Tibial artery (tissue), 4 donors: ENCODE data around the gene ATL2.
A peak's percentile ranks its signal among the peaks of the same experiment; 100 is the strongest.

Experiments
- DNase-seq, 2 donors: peaks; one replicate each; pipeline ENCODE4 v3.0.0-alpha.2; 2019
- H3K27ac ChIP-seq, 2 donors: fragments of 200-600 bp; sonication (generic) in 1 of 2; 1 replicate in 1 of 2; 2 replicates in 1 of 2; pipeline ENCODE4 v1.5.1; 2018 to 2019; ENCODE audit warnings: mild to moderate bottlenecking in 1 of 2
- H3K27me3 ChIP-seq, 2 donors: fragments of 200-600 bp; sonication (generic) in 1 of 2; one replicate each; pipeline versions ENCODE4 v1.5.1 to v1.6.0; 2016 to 2019
- H3K36me3 ChIP-seq, 3 donors: fragments of 200-600 bp; sonication (generic) in 2 of 3; one replicate each; pipeline ENCODE4 v1.5.1; 2016 to 2019; ENCODE audit warnings: mild to moderate bottlenecking in 2 of 3
- H3K4me1 ChIP-seq, 4 donors: fragments of 200-600 bp; sonication (generic) in 2 of 4; 1 replicate in 3 of 4; 2 replicates in 1 of 4; pipeline ENCODE4 v1.5.1; 2016 to 2019
- H3K4me3 ChIP-seq, 2 donors: fragments of 200-600 bp; sonication (generic) in 1 of 2; 1 replicate in 1 of 2; 2 replicates in 1 of 2; pipeline ENCODE4 v1.5.1; 2018 to 2019; ENCODE audit warnings: mild to moderate bottlenecking in 2 of 2
- H3K9me3 ChIP-seq, 3 donors: fragments of 200-600 bp; sonication (generic) in 1 of 3; one replicate each; pipeline ENCODE4 v1.5.1; 2016 to 2019
- CTCF ChIP-seq, 2 experiments: fragments of 200-600 bp in 1 of 2; fragments of 450-650 bp in 1 of 2; IDR thresholded peaks; one replicate each; pipeline ENCODE4 v1.5.1; 2017 to 2019; ENCODE audit warnings: antibody characterized with exemption in 2 of 2, mild to moderate bottlenecking in 1 of 2, moderate library complexity in 1 of 2
- intact Hi-C: fragments of 100-400 bp; cut with DNase I; formaldehyde crosslinking; loops from one replicate; pipeline ENCODE4 v1.15.0; 2023; ENCODE audit warnings: low total_unique reads

Gene ATL2

GRCh38 chr2:38277245-38278116, 99.6 kb downstream of the ATL2 start:
- H3K27ac ChIP-seq = no peak overlapping the region
- intact Hi-C loops = loop anchor here (5.0 kb wide), 1 partner anchor 295 kb away; no protein-coding TSS in a partner anchor
- H3K4me3 ChIP-seq = no peak overlapping the region
- H3K4me1 ChIP-seq = no peaks in the 10 kb centered on the region
- no peak for DNase-seq
- no peak for TF ChIP-seq CTCF (IDR thresholded peaks at IDR 0.05)
- H3K27me3 ChIP-seq = no peaks in the 10 kb centered on the region
- no peaks in the 10 kb centered on the region for H3K9me3 ChIP-seq
- H3K36me3 ChIP-seq = no peaks in the 10 kb centered on the region

GRCh38 chr2:38274286-38275276, 102.5 kb downstream of the ATL2 start:
- Histone ChIP-seq H3K4me1 (no peaks in the 10 kb centered on the region), H3K36me3 (no peaks in the 10 kb centered on the region), H3K4me3 (no peak overlapping the region), H3K27ac (no peak overlapping the region), H3K27me3 (no peaks in the 10 kb centered on the region), H3K9me3 (no peaks in the 10 kb centered on the region)
- DNase-seq = no peak
- intact Hi-C loops = loop anchor here (5.0 kb wide), 1 partner anchor 292 kb away; no protein-coding TSS in a partner anchor
- peak; percentile 59 to 95 for TF ChIP-seq CTCF (IDR thresholded peaks at IDR 0.05)

- Histone ChIP-seq H3K9me3 (no peaks in the 10 kb centered on the region), H3K4me1 (no peaks in the 10 kb centered on the region)
- intact Hi-C loops = no loop called here
Measured at GRCh38 chr2:38271697-38272096, 105.4 kb downstream of the ATL2 start.

GRCh38 chr2:38269421-38269820, 107.7 kb downstream of the ATL2 start:
- no peaks in the 10 kb centered on the region for H3K9me3 ChIP-seq
- no peak overlapping the region for H3K27ac ChIP-seq
- H3K36me3 ChIP-seq = no peaks in the 10 kb centered on the region
- H3K27me3 ChIP-seq = no peaks in the 10 kb centered on the region
- TF ChIP-seq CTCF (IDR thresholded peaks at IDR 0.05) = no peak
- H3K4me1 ChIP-seq = no peaks in the 10 kb centered on the region
- intact Hi-C loops = no loop called here
- no peak for DNase-seq
- no peak overlapping the region for H3K4me3 ChIP-seq

More at GRCh38 chr2:38271697-38272096, 105.4 kb downstream of the ATL2 start:
- TF ChIP-seq CTCF (IDR thresholded peaks at IDR 0.05) = no peak
- Histone ChIP-seq H3K27me3 (no peaks in the 10 kb centered on the region), H3K27ac (no peak overlapping the region), H3K4me3 (no peak overlapping the region), H3K36me3 (no peaks in the 10 kb centered on the region)
- DNase-seq = no peak

- no peak for TF ChIP-seq CTCF (IDR thresholded peaks at IDR 0.05)
- no peak for DNase-seq
- Histone ChIP-seq H3K9me3 (no peaks in the 10 kb centered on the region), H3K27me3 (no peaks in the 10 kb centered on the region), H3K4me1 (no peaks in the 10 kb centered on the region), H3K27ac (no peak overlapping the region), H3K4me3 (no peak overlapping the region), H3K36me3 (no peaks in the 10 kb centered on the region)
- intact Hi-C loops = no loop called here
Measured at GRCh38 chr2:38268691-38269327, 108.3 kb downstream of the ATL2 start.
